Femur (tissue), 1 donor: Measurements from ENCODE around the gene UBAP1.
"Not testable (repeated sequence)": the region's sequence is repeated elsewhere in the genome, so short reads cannot be mapped to it uniquely, and the experiment has no call there.

Source experiments
- DNase-seq: peaks from one replicate; pipeline ENCODE4 v3.0.0-alpha.2; 2017

Gene UBAP1

DNA sequence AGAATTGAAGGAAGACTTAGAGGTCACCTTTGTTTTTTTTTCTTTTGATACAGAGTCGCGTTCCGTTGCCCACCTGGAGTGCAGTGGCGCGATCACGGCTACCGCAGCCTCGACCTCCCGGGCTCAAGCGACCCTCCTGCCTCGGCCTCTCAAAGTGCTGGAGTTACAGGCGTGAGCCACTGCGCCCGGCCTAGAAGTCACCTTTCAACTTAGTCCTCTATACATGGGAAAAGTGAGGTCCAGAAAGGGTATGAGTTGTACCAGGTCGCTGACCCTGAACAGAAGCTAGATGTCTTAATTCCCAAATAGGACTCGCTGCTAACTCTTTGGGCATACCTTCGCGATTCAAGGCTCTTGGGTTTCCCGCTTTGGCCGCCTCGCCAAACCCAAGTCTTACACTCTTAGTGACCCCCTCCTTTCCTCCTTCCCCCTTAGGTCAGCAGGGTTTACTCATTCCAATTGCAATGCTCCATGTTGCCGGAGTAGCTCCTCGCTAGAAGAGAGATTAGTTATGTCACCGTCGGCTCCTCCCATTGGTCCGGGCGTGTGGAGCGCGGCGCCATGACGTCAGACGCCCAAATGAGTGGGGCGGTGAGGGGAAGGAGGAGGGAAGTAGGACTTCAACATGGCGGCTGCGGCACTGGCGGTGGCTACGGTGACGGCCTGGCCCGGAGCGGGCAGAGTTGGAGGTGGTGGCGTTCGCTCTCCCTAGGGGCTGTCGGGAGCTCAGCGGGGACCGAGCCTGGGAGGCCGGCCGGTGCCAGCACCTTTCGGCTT is at the start of gene UBAP1:
TSS of gene UBAP1 (plus strand) at position 608 of the 777 bp plus-strand sequence. CDS start 41,872 bp downstream, outside the sequence.
- DNase-seq: peak; percentile 99

DNA sequence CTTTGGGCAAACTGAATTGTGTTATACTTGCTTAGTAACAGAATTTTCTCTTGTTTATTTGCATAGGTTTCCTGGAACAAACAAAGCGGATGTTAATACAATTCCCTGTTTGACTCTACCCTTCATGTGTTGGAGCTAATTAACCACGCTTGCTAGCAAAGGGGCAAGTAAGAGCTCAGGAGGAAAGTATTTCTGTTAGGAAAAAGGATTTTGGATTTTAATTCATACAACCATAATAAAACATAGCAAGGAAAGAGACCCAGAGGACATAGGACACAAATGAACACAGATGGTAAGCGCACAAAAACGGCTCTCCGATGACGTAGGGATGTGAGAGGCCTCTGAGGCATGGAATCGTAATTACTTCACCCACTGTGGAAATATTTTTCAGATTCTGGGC is 47.3 kb upstream of the UBAP1 start:
- no peak for DNase-seq

- no peak for DNase-seq
Observed at GRCh38 chr9:34133436-34133949, 45.4 kb upstream of the UBAP1 start.

- no peak for DNase-seq
Observed at GRCh38 chr9:34134521-34134920, 44.3 kb upstream of the UBAP1 start.

GRCh38 chr9:34138644-34139043 is 40.2 kb upstream of the UBAP1 start:
- DNase-seq: not testable (repeated sequence)

DNA sequence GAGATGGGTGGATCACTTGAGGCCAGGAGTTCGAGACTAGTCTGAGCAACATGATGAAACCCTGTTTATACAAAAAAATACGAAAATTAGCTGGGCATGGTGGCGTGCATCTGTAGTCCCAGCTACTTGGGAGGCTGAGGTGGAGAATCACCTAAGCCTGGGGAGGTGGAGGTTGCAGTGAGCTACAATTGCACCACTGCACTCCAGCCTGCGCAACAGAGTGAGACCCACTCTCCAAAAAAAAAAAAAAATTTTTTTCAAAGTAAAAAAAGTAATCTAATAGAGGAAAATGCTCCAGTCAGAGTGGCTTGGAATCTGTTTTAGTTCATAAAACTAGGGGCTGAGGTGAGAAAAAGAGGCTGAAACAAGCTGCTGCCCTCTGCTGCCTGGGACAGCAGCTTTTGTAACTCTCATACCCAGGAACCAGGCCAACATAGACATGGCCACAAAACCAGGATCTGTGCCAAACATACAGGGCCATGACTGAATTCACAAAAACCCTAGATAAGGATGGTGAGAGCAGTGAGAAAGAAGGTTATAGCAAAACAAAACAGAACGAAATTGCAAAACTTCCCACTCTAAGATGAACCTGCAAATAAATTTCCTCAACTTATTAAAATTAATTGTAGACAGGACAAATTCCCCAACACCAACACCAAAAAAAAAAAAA is 39.2 kb upstream of the UBAP1 start:
- peak; percentile 38 for DNase-seq

DNA sequence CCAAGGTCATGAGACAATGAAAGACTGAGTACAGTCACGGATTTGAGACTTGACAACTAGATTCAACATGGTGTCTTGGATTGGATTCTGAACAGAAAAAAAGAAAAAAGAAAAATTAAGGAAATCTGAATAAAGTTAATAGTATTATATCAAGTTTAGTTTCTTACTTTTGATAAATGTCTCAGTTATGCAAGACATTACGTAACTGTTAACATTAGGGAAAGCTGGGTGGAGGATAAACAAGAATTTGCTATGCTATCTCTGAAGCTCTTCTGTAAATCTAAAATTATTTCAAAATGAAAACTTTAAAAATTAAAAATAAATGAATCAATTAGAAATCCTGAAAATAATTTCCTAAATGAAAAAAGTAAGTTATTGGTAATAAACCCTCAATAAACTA is 38.0 kb upstream of the UBAP1 start:
- no peak for DNase-seq

DNA sequence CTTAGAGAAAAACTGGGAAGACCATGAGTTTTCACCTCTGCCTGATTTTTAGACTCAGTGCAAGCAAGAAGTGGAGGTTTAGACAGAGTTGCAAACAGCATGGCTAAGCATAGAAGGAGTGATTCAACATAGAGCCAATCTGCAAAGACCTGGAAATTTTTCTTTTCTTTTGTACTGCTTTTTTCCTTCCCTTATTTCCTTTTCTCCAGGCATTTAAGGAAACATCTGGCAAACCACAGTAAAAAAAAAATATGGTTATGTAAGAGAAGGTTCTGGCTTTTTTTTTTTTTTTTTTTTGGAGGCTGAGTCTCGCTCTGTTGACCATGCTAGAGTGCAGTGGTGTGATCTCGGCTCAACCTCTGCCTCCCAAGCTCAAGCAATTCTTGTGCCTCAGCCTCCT is 35.7 kb upstream of the UBAP1 start:
- DNase-seq: no peak

- no peak for DNase-seq
Observed at GRCh38 chr9:34145165-34145564, 33.7 kb upstream of the UBAP1 start.

GRCh38 chr9:34151398-34151797 is 27.4 kb upstream of the UBAP1 start:
- no peak for DNase-seq

GRCh38 chr9:34154057-34154456 is 24.8 kb upstream of the UBAP1 start:
- no peak for DNase-seq

GRCh38 chr9:34157318-34157717 is 21.5 kb upstream of the UBAP1 start:
- DNase-seq: no peak

GRCh38 chr9:34157898-34158297 is 20.9 kb upstream of the UBAP1 start:
- DNase-seq: no peak

GRCh38 chr9:34158362-34158869 is 20.4 kb upstream of the UBAP1 start:
- peak; percentile 35 for DNase-seq

GRCh38 chr9:34163434-34163833 is 15.4 kb upstream of the UBAP1 start:
- no peak for DNase-seq

DNA sequence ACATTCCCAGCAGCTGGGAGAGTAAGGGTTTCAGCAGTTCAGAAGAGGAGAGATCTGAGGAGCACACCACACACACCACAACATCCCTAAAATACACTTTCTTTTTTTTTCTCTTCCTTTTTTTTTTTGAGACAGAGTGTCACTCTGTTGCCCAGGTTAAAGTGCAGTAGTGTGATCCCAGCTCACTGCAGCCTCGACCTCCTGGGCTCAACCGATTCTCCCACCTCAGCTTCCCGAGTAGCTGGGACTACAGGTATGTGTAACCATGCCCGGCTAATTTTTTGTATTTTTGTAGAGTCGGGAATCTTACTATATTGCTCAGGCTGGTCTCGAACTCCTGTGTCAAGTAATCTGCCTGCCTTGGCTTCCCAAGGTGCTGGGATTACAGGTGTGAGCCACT is 9.7 kb upstream of the UBAP1 start:
- no peak for DNase-seq

GRCh38 chr9:34170237-34170991 is 8.4 kb upstream of the UBAP1 start:
- no peak for DNase-seq

- DNase-seq: peak; percentile 46
Observed at GRCh38 chr9:34171753-34172535, 6.9 kb upstream of the UBAP1 start.

DNA sequence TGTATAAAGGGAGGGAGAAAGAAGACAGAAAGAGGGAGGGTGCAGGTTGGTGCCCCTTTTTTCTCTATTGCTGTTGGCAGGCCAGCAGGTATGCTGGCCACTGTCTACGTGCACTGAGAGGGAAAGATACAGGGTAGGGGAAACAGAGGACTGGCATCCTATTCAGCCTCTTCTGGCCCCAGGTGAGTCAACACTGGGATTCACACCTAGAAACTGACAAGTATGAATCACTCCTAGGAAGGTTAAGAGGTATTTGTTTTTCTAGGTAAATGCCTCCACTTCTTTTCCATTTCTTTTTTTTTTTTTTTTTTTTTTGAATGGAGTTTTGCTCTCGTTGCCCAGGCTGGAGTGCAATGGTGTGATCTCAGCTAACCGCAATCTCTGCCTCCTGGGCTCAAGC is 2.8 kb upstream of the UBAP1 start:
- no peak for DNase-seq

DNA sequence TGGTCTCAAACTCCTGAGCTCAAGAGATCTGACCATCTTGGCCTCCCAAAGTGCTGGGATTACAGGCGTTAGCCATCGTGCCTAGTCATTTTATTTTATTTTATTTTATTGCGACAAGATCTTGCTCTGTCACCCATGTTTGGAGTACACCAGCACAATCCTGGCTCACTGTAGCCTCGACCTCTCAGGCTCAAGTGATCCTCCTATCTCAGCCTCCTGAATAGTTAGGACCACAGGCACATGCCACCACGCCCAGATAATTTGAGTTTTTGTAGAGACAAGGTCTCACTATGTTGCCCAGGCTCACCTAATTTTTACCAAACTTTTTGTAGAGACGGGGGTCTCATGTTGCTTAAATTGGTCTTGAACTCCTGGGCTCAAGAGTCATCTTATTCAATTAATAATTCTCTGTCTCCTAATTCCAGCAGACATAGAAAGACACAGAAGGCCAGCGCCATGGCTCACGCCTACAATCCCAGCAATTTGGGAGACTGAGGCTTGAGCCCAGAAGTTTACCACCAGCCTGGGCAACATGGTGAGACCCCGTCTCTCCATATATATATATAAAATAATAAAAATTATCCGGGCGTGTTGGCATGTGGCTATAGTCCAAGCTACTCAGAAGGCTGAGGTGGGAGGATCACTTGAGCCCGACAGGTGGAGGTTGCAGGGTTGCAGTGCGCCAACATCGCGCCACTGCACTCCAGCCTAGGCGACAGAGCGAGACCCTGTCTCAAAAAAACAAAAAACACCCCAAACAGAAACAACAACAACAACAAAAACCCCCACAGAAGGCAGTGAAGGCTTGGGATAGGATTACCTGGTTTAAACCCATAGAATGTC is 1.0 kb upstream of the UBAP1 start:
- DNase-seq: no peak
